HepG2 (cell line): Measurements from ENCODE around the gene TRIM54. TPM values are rescaled to one million over a fixed set of nuclear protein-coding genes. Genes with fewer than 3 reads are reported as not detected.

Source experiments
- AKAP8 ChIP-seq: sonication (generic); formaldehyde crosslinking; IDR thresholded peaks from 2 replicates; pipeline ENCODE4 v1.5.1; 2020; ENCODE audit warnings: mild to moderate bottlenecking, missing genetic modification reagents
- NFKB2 ChIP-seq: sonication (generic); formaldehyde crosslinking; IDR thresholded peaks from 2 replicates; pipeline ENCODE4 v1.4.0; 2020; ENCODE audit warnings: missing genetic modification reagents, borderline replicate concordance
- RCOR2 ChIP-seq: IDR thresholded peaks from 2 replicates; pipeline ENCODE4 v1.6.1; 2016; ENCODE audit warnings: missing biosample characterization, missing genetic modification reagents
- SOX5 ChIP-seq: IDR thresholded peaks from 2 replicates; pipeline ENCODE4 v1.6.1; 2016; ENCODE audit warnings: borderline replicate concordance
- ZBTB33 ChIP-seq: sonication (generic); formaldehyde crosslinking; IDR thresholded peaks from 2 replicates; pipeline ENCODE4 v1.4.0; 2020; ENCODE audit warnings: missing genetic modification reagents
- ZEB1 ChIP-seq: IDR thresholded peaks from 2 replicates; pipeline ENCODE4 v1.6.1; 2012; ENCODE audit warnings: mild to moderate bottlenecking, low read depth, inconsistent platforms; ENCODE audit not compliant: insufficient replicate concordance
- ZNF292 ChIP-seq: sonication (generic); formaldehyde crosslinking; IDR thresholded peaks from 2 replicates; pipeline ENCODE4 v1.8.1; 2022; ENCODE audit warnings: mild to moderate bottlenecking, low read depth, missing genetic modification reagents, borderline replicate concordance
- ZNF414 ChIP-seq: sonication (generic); formaldehyde crosslinking; IDR thresholded peaks from 2 replicates; pipeline ENCODE4 v1.5.0; 2020; ENCODE audit warnings: missing genetic modification reagents
- ZNF430 ChIP-seq: sonication (generic); formaldehyde crosslinking; IDR thresholded peaks from 2 replicates; pipeline ENCODE4 v1.9.0; 2021; ENCODE audit warnings: mild to moderate bottlenecking, missing genetic modification reagents
- ZNF567 ChIP-seq: sonication (generic); formaldehyde crosslinking; IDR thresholded peaks from 2 replicates; pipeline ENCODE4 v1.8.1; 2023; ENCODE audit warnings: mild to moderate bottlenecking, missing genetic modification reagents, borderline replicate concordance
- polyA plus RNA-seq, 8 experiments: library from polyadenylated mRNA; depleted of rRNA in 3 of 8; stranded (reverse) in 7 of 8; unstranded in 1 of 8; fragments of >200 nt; fragmentation: Illumina TruSeq in 4 of 8; extraction: Trizol in 4 of 8; gene quantifications; 2 replicates each; pipeline versions ENCODE4 v1.2.1 to v1.2.3, GENCODE V29; 2011 to 2016; ENCODE audit warnings: low read depth in 4 of 8, missing spikeins in 1 of 8, mixed read lengths in 1 of 8; ENCODE audit not compliant: insufficient read depth in 1 of 8
- total RNA-seq, 5 experiments: library from RNA; depleted of rRNA; stranded (reverse); fragments of >200 nt; fragmentation: Illumina TruSeq; extraction: Trizol; gene quantifications; 2 replicates each; pipeline ENCODE4 v1.2.3, GENCODE V29; 2016; ENCODE audit warnings: low read depth in 1 of 5

TRIM54 gene
- total and polyA plus RNA-seq, 2 of the 13 experiments (the other 11 are each of a cell fraction or from before 2014, with no cell fraction given), result 0.07 to 0.13 TPM

GRCh38 chr2:27353386-27353761 lies 71.1 kb downstream of the TRIM54 start (continued):
- TF ChIP-seq ZNF567 (CRISPR knock-in tag) (0 out of 2 replicates have a peak, but pooled peaks have one; percentile 31), NFKB2 (CRISPR knock-in tag) (peak; percentile 60; the same call in 1 of the 2 replicates), RCOR2 (CRISPR knock-in tag) (0 out of 2 replicates have a peak, but pooled peaks have one; percentile 10), AKAP8 (CRISPR knock-in tag) (0 out of 2 replicates have a peak, but pooled peaks have one; percentile 39), ZNF430 (peak; percentile 25; the same call in 1 of the 2 replicates), ZEB1 (peak; percentile 11), ZNF292 (CRISPR knock-in tag) (peak; percentile 55; the same call in 1 of the 2 replicates), SOX5 (0 out of 2 replicates have a peak, but pooled peaks have one; percentile 4), ZNF414 (CRISPR knock-in tag) (peak; percentile 45; the same call in 1 of the 2 replicates), ZBTB33 (peak; percentile 51; the same call in 1 of the 2 replicates)
- TF ChIP-seq, all 625 proteins: peak for 27; not testable (repeated sequence) for 598
